Common myeloid progenitor, CD34-positive (primary cell): ENCODE results near the gene SERINC2.
"Not testable (repeated sequence)": the region's sequence is repeated elsewhere in the genome, so short reads cannot be mapped to it uniquely, and the experiment has no call there.

Source experiments
- CTCF ChIA-PET: fragments of 350-600 bp; sonication (Branson Sonifier 250); formaldehyde crosslinking; loops from one replicate; lab custom pipeline; 2021; ENCODE audit warnings: antibody characterized with exemption; lab: Charles Lee
- POLR2A ChIA-PET: fragments of 350-600 bp; sonication (Branson Sonifier 250); formaldehyde crosslinking; loops from one replicate; lab custom pipeline; 2021; ENCODE audit warnings: antibody characterized with exemption; lab: Charles Lee
- DNase-seq, 3 donors: peaks; one replicate each; pipeline versions ENCODE4 v3.0.0 to v3.0.0-alpha.2; 2013
- H3K27ac ChIP-seq, 2 experiments: 1 replicate in 1 of 2; 2 replicates in 1 of 2; pipeline ENCODE4 v1.7.0; 2013; ENCODE audit warnings: inconsistent platforms in 2 of 2, low read length in 2 of 2, mild to moderate bottlenecking in 2 of 2, low read depth in 1 of 2, moderate library complexity in 1 of 2; ENCODE audit not compliant: severe bottlenecking in 2 of 2, insufficient read depth in 1 of 2, poor library complexity in 1 of 2
- H3K27me3 ChIP-seq, 5 experiments: replicated peaks in 2 of 5; 1 replicate in 3 of 5; 2 replicates in 2 of 5; pipeline versions ENCODE4 v1.6.1 to v1.7.0; 2013; ENCODE audit warnings: low read length in 4 of 5, mild to moderate bottlenecking in 2 of 5, moderate library complexity in 2 of 5, inconsistent platforms in 1 of 5; ENCODE audit not compliant: insufficient read depth in 5 of 5, control insufficient read depth in 4 of 5
- H3K36me3 ChIP-seq, 4 experiments: 1 replicate in 2 of 4; 2 replicates in 2 of 4; pipeline versions ENCODE4 v1.6.1 to v1.7.0; 2013; ENCODE audit warnings: low read length in 3 of 4, control low read depth in 1 of 4, mild to moderate bottlenecking in 1 of 4; ENCODE audit not compliant: control insufficient read depth in 4 of 4, insufficient read depth in 4 of 4
- H3K4me1 ChIP-seq, 4 experiments: 1 replicate in 3 of 4; 2 replicates in 1 of 4; pipeline versions ENCODE4 v1.6.1 to v1.7.1; 2013; ENCODE audit warnings: low read length in 3 of 4, mild to moderate bottlenecking in 3 of 4, control low read depth in 1 of 4, inconsistent platforms in 1 of 4, moderate library complexity in 1 of 4; ENCODE audit not compliant: control insufficient read depth in 4 of 4, insufficient read depth in 4 of 4; ENCODE audit errors: control extremely low read depth in 1 of 4
- H3K4me3 ChIP-seq, 7 experiments: 1 replicate in 4 of 7; 2 replicates in 3 of 7; pipeline versions ENCODE4 v1.5.1 to v1.7.0; 2013; ENCODE audit warnings: mild to moderate bottlenecking in 7 of 7, low read length in 6 of 7, moderate library complexity in 6 of 7, inconsistent platforms in 2 of 7, low read depth in 2 of 7, control low read depth in 1 of 7; ENCODE audit not compliant: insufficient read depth in 4 of 7, control insufficient read depth in 1 of 7; ENCODE audit errors: extremely low read depth in 1 of 7
- H3K9me3 ChIP-seq, 5 experiments: 1 replicate in 4 of 5; 2 replicates in 1 of 5; pipeline versions ENCODE4 v1.6.1 to v1.7.1; 2013; ENCODE audit warnings: low read length in 4 of 5, mild to moderate bottlenecking in 2 of 5, inconsistent platforms in 1 of 5, low read depth in 1 of 5, moderate library complexity in 1 of 5; ENCODE audit not compliant: control insufficient read depth in 4 of 5, insufficient read depth in 2 of 5; ENCODE audit errors: control extremely low read depth in 1 of 5
- WGBS: methylation state at CpG from one replicate; pipeline ENCODE4 v1.1.5; 2013; ENCODE audit not compliant: insufficient coverage; 5-methylcytosine and 5-hydroxymethylcytosine counted together

Gene SERINC2

GRCh38 chr1:31426249-31426922 lies 13.4 kb downstream of the SERINC2 start:
- H3K27me3 ChIP-seq, result no peaks in the 10 kb centered on the region
- H3K4me3 ChIP-seq, result no peak overlapping the region
- H3K27ac ChIP-seq, result no peak overlapping the region
- peaks cover 0 to 13% (median 10%) of the 10 kb centered on the region in 4 experiments for H3K4me1 ChIP-seq
- H3K9me3 ChIP-seq, result no peaks in the 10 kb centered on the region
- CTCF ChIA-PET, result interaction anchor here (0.9 to 1.6 kb wide), 4 partner anchors 112 to 165 kb away, joined by 3 to 5 read pairs (median 3); no protein-coding TSS in a partner anchor
- H3K36me3 ChIP-seq, result no peaks in the 10 kb centered on the region
- POLR2A ChIA-PET, result no interaction called here
- no peak for DNase-seq
- 61% methylated on average over 3 of the region's 14 CpGs for WGBS

GRCh38 chr1:31427322-31427721 lies 14.3 kb downstream of the SERINC2 start:
- WGBS, result 100% methylated on average over 2 of the region's 4 CpGs
- Histone ChIP-seq H3K27me3 (no peaks in the 10 kb centered on the region), H3K36me3 (no peaks in the 10 kb centered on the region), H3K9me3 (no peaks in the 10 kb centered on the region), H3K4me3 (no peak overlapping the region), H3K27ac (no peak overlapping the region), H3K4me1 (peaks cover 0 to 13% (median 10%) of the 10 kb centered on the region in 4 experiments)
- CTCF ChIA-PET, result interaction anchor here (0.7 to 1.6 kb wide), 2 partner anchors 122 to 222 kb away, joined by 3 read pairs; no protein-coding TSS in a partner anchor
- no peak for DNase-seq
- POLR2A ChIA-PET, result no interaction called here

GRCh38 chr1:31428436-31429221 lies 15.6 kb downstream of the SERINC2 start:
- no peak for DNase-seq
- H3K9me3 ChIP-seq, result no peaks in the 10 kb centered on the region
- POLR2A ChIA-PET, result no interaction called here
- WGBS, result 96% methylated on average over 11 of the region's 12 CpGs
- CTCF ChIA-PET, result no interaction called here
- no peaks in the 10 kb centered on the region for H3K27me3 ChIP-seq
- no peak overlapping the region for H3K27ac ChIP-seq
- peaks cover 0 to 3% (median under 1%) of the 10 kb centered on the region in 4 experiments for H3K4me1 ChIP-seq
- no peak overlapping the region for H3K4me3 ChIP-seq
- no peaks in the 10 kb centered on the region for H3K36me3 ChIP-seq

GRCh38 chr1:31429583-31429982 lies 16.6 kb downstream of the SERINC2 start:
- 96% methylated on average over 6 of the region's 6 CpGs for WGBS
- Histone ChIP-seq H3K4me1 (no peaks in the 10 kb centered on the region), H3K36me3 (no peaks in the 10 kb centered on the region), H3K9me3 (no peaks in the 10 kb centered on the region), H3K4me3 (no peak overlapping the region), H3K27ac (no peak overlapping the region), H3K27me3 (no peaks in the 10 kb centered on the region)
- ChIA-PET CTCF (no interaction called here), POLR2A (no interaction called here)
- no peak for DNase-seq

GRCh38 chr1:31431351-31432257 lies 18.6 kb downstream of the SERINC2 start:
- H3K4me1 ChIP-seq, H3K4me3 ChIP-seq, POLR2A ChIA-PET, DNase-seq, H3K27me3 ChIP-seq, CTCF ChIA-PET, H3K9me3 ChIP-seq, H3K36me3 ChIP-seq, H3K27ac ChIP-seq: not testable (repeated sequence)
- WGBS, result 90% methylated on average over 2 of the region's 3 CpGs

GRCh38 chr1:31432592-31433395 lies 19.8 kb downstream of the SERINC2 start:
- POLR2A ChIA-PET, result no interaction called here
- Histone ChIP-seq H3K36me3 (no peaks in the 10 kb centered on the region), H3K4me3 (no peak overlapping the region), H3K27me3 (no peaks in the 10 kb centered on the region), H3K27ac (no peak overlapping the region), H3K4me1 (no peaks in the 10 kb centered on the region), H3K9me3 (no peaks in the 10 kb centered on the region)
- CTCF ChIA-PET, result interaction anchor here (1.8 kb wide), 1 partner anchor 116 kb away, joined by 7 read pairs; no protein-coding TSS in a partner anchor
- 93% methylated on average over 17 of the region's 20 CpGs for WGBS
- DNase-seq, result no peak
